HG03135 (cell line): Measurements from ENCODE around the gene MCM7.

Experiments used
- ATAC-seq: cut with Tn5 transposase; IDR thresholded peaks from one replicate; pipeline ENCODE4 v1.9.1; 2021; ENCODE audit warnings: mild to moderate bottlenecking, moderate library complexity; ENCODE audit not compliant: unreplicated experiment

The MCM7 gene

GRCh38 chr7:100098913-100099312 is 2.3 kb downstream of the MCM7 start:
- no peak for ATAC-seq

GRCh38 chr7:100095704-100096103 is 5.5 kb downstream of the MCM7 start:
- ATAC-seq = no peak

GRCh38 chr7:100095289-100095688 is 5.9 kb downstream of the MCM7 start:
- no peak for ATAC-seq

GRCh38 chr7:100093925-100094486 is 7.2 kb downstream of the MCM7 start:
- no peak for ATAC-seq

GRCh38 chr7:100093498-100093897 is 7.7 kb downstream of the MCM7 start:
- ATAC-seq = no peak

- no peak for ATAC-seq
These were observed 8.1 kb downstream of the MCM7 start for GRCh38 chr7:100093054-100093453.

- ATAC-seq = no peak
These were observed 9.6 kb downstream of the MCM7 start for GRCh38 chr7:100091411-100092181.

- ATAC-seq = no peak
These were observed 10.4 kb downstream of the MCM7 start for GRCh38 chr7:100090527-100091410.

GRCh38 chr7:100089458-100090196 is 11.6 kb downstream of the MCM7 start:
- no peak for ATAC-seq

GRCh38 chr7:100088621-100089457 is 12.4 kb downstream of the MCM7 start, which contains the start of gene COPS6:
TSS of gene COPS6 (plus strand) at chr7:100088969. CDS start at chr7:100088991, 22 bp downstream.
- peak; percentile 49 for ATAC-seq

GRCh38 chr7:100088095-100088620 is 13.0 kb downstream of the MCM7 start:
- ATAC-seq = no peak

- ATAC-seq = no peak
These were observed 14.0 kb downstream of the MCM7 start for GRCh38 chr7:100087055-100087750.

GRCh38 chr7:100085515-100085914 is 15.7 kb downstream of the MCM7 start:
- no peak for ATAC-seq

- no peak for ATAC-seq
These were observed 18.2 kb downstream of the MCM7 start for GRCh38 chr7:100082978-100083377.

- ATAC-seq = peak; percentile 74
These were observed 19.6 kb downstream of the MCM7 start, which contains the start of gene ZNF3 for GRCh38 chr7:100081535-100082102. TSS of gene ZNF3 (minus strand) at chr7:100081723. CDS start at chr7:100077357, 4,366 bp downstream.

GRCh38 chr7:100080907-100081534 is 20.2 kb downstream of the MCM7 start:
- no peak for ATAC-seq

- ATAC-seq = no peak
These were observed 22.1 kb downstream of the MCM7 start for GRCh38 chr7:100079024-100079560.

GRCh38 chr7:100077205-100077604 is 24.0 kb downstream of the MCM7 start:
- no peak for ATAC-seq
